DOHH2 (cell line): Measurements from ENCODE around the gene DDX41.

ENCODE experiments used
- H3F3A ChIP-seq: fragments of 200-600 bp; sonication (generic), shearing (Covaris generic); 2 replicates; pipeline ENCODE4 v1.6.0; 2016; ENCODE audit warnings: antibody characterized with exemption, mild to moderate bottlenecking; ENCODE audit not compliant: control insufficient read depth, insufficient read depth
- H3K27ac ChIP-seq: fragments of 200-600 bp; sonication (generic); 2 replicates; pipeline ENCODE4 v1.5.1; 2014; ENCODE audit warnings: low read depth, mild to moderate bottlenecking, low read length, moderate library complexity
- H3K27me3 ChIP-seq: fragments of 200-600 bp; sonication (generic); 2 replicates; pipeline ENCODE4 v1.6.1; 2014; ENCODE audit warnings: mild to moderate bottlenecking, low read length, mixed read lengths; ENCODE audit not compliant: control insufficient read depth
- H3K36me3 ChIP-seq: fragments of 200-600 bp; sonication (generic); 2 replicates; pipeline ENCODE4 v1.6.1; 2014; ENCODE audit warnings: mild to moderate bottlenecking, low read length, moderate library complexity, mixed read lengths; ENCODE audit not compliant: control insufficient read depth
- H3K4me1 ChIP-seq: fragments of 200-600 bp; sonication (generic); 2 replicates; pipeline ENCODE4 v1.6.1; 2014; ENCODE audit warnings: mild to moderate bottlenecking, low read length, mixed read lengths; ENCODE audit not compliant: control insufficient read depth
- H3K4me2 ChIP-seq: fragments of 200-600 bp; sonication (generic); 2 replicates; pipeline ENCODE4 v1.6.0; 2014; ENCODE audit warnings: mild to moderate bottlenecking, low read length, moderate library complexity
- H3K4me3 ChIP-seq: fragments of 200-600 bp; sonication (generic); 2 replicates; pipeline ENCODE4 v1.5.1; 2014; ENCODE audit warnings: mild to moderate bottlenecking, low read length, mixed read lengths
- H3K79me2 ChIP-seq: fragments of 200-600 bp; sonication (generic); 2 replicates; pipeline ENCODE4 v1.6.1; 2014; ENCODE audit warnings: mild to moderate bottlenecking, low read length, mixed read lengths; ENCODE audit not compliant: control insufficient read depth
- H3K9me2 ChIP-seq: fragments of 200-600 bp; sonication (generic); replicated peaks from 2 replicates; pipeline ENCODE4 v1.6.1; 2014; ENCODE audit warnings: mild to moderate bottlenecking, low read length, mixed read lengths; ENCODE audit not compliant: control insufficient read depth
- H3K9me3 ChIP-seq: fragments of 200-600 bp; sonication (generic); 2 replicates; pipeline ENCODE4 v1.6.1; 2014; ENCODE audit warnings: antibody characterized with exemption, low read length, mixed read lengths; ENCODE audit not compliant: control insufficient read depth, insufficient read depth
- H4K20me1 ChIP-seq: fragments of 200-600 bp; sonication (generic); 2 replicates; pipeline ENCODE4 v1.6.0; 2014; ENCODE audit warnings: low read depth, mild to moderate bottlenecking, antibody characterized with exemption, low read length, moderate library complexity; ENCODE audit not compliant: control insufficient read depth, insufficient read depth
- CTCF ChIP-seq: fragments of 200-600 bp; sonication (generic); IDR thresholded peaks from one replicate; pipeline ENCODE4 v1.5.1; 2014; ENCODE audit warnings: antibody characterized with exemption, mild to moderate bottlenecking, low read depth, low read length; ENCODE audit not compliant: poor library complexity, severe bottlenecking
- EZH2phosphoT487 ChIP-seq: fragments of 200-600 bp; sonication (generic); IDR thresholded peaks from 2 replicates; pipeline ENCODE4 v1.6.1; 2017; ENCODE audit warnings: borderline replicate concordance, mild to moderate bottlenecking, antibody characterized with exemption, low read length, moderate library complexity, mixed read lengths

Gene DDX41

GRCh38 chr5:177540438-177540837 is 23.7 kb upstream of the DDX41 start:
- Histone ChIP-seq H3F3A (0 out of 2 replicates have a peak, but pooled peaks cover 6% of the 10 kb centered on the region), H4K20me1 (no peaks in the 10 kb centered on the region; the same call in 1 of the 2 replicates), H3K4me2 (no peak overlapping the region), H3K4me1 (no peaks in the 10 kb centered on the region), H3K79me2 (peaks cover 46% of the 10 kb centered on the region), H3K9me2 (no peaks in the 10 kb centered on the region), H3K36me3 (peaks cover 73% of the 10 kb centered on the region), H3K27ac (no peak overlapping the region), H3K9me3 (no peaks in the 10 kb centered on the region), H3K4me3 (no peak overlapping the region), H3K27me3 (no peaks in the 10 kb centered on the region)
- TF ChIP-seq CTCF (no peak), EZH2phosphoT487 (no peak)

- H3K27ac ChIP-seq = no peak overlapping the region
- peaks cover 40% of the 10 kb centered on the region for H3K79me2 ChIP-seq
- no peak overlapping the region for H3K4me3 ChIP-seq
These were observed 22.6 kb upstream of the DDX41 start for GRCh38 chr5:177539411-177539810.

GRCh38 chr5:177538876-177539275 is 22.1 kb upstream of the DDX41 start:
- Histone ChIP-seq H3K79me2 (peaks cover 34% of the 10 kb centered on the region), H3K9me3 (no peaks in the 10 kb centered on the region), H3K4me3 (no peak overlapping the region), H3K27ac (no peak overlapping the region), H3K27me3 (no peaks in the 10 kb centered on the region), H4K20me1 (no peaks in the 10 kb centered on the region; the same call in 1 of the 2 replicates), H3K36me3 (peaks cover 79% of the 10 kb centered on the region), H3K4me1 (no peaks in the 10 kb centered on the region), H3K4me2 (no peak overlapping the region), H3F3A (0 out of 2 replicates have a peak, but pooled peaks cover 3% of the 10 kb centered on the region), H3K9me2 (no peaks in the 10 kb centered on the region)
- TF ChIP-seq EZH2phosphoT487 (no peak), CTCF (no peak)

More at GRCh38 chr5:177539411-177539810, 22.6 kb upstream of the DDX41 start:
- Histone ChIP-seq H3K9me3 (no peaks in the 10 kb centered on the region), H3K9me2 (no peaks in the 10 kb centered on the region), H3K27me3 (no peaks in the 10 kb centered on the region), H3K4me2 (no peak overlapping the region), H3K4me1 (no peaks in the 10 kb centered on the region), H4K20me1 (no peaks in the 10 kb centered on the region; the same call in 1 of the 2 replicates), H3K36me3 (peaks cover 78% of the 10 kb centered on the region), H3F3A (0 out of 2 replicates have a peak, but pooled peaks cover 3% of the 10 kb centered on the region)
- TF ChIP-seq EZH2phosphoT487 (no peak), CTCF (no peak)
